Spleen (tissue), 11 donors: ENCODE results near the gene PAX5. TPM values are rescaled to one million over a fixed set of nuclear protein-coding genes. Genes with fewer than 3 reads are reported as not detected.

Source experiments
- DNase-seq: peaks from one replicate; pipeline ENCODE4 v3.0.0-alpha.2; 2020
- H3K27ac ChIP-seq, 8 donors: fragments of 200-600 bp; sonication (generic) in 7 of 8; 1 replicate in 4 of 8; 2 replicates in 4 of 8; pipeline versions ENCODE4 v1.5.0 to v1.8.0; 2016 to 2021; ENCODE audit warnings: inconsistent platforms in 4 of 8, mild to moderate bottlenecking in 4 of 8, moderate library complexity in 1 of 8
- H3K27me3 ChIP-seq, 7 donors: fragments of 200-600 bp; sonication (generic) in 6 of 7; replicated peaks in 1 of 7; 1 replicate in 4 of 7; 2 replicates in 3 of 7; pipeline versions ENCODE4 v1.5.0 to v1.8.0; 2016 to 2021; ENCODE audit warnings: inconsistent platforms in 3 of 7, mild to moderate bottlenecking in 1 of 7
- H3K36me3 ChIP-seq, 6 donors: fragments of 200-600 bp; sonication (generic) in 5 of 6; 1 replicate in 4 of 6; 2 replicates in 2 of 6; pipeline versions ENCODE4 v1.5.0 to v1.8.0; 2016 to 2021; ENCODE audit warnings: inconsistent platforms in 2 of 6
- H3K4me1 ChIP-seq, 6 donors: fragments of 200-600 bp; sonication (generic) in 5 of 6; 1 replicate in 3 of 6; 2 replicates in 3 of 6; pipeline versions ENCODE4 v1.5.0 to v1.8.0; 2016 to 2021; ENCODE audit warnings: inconsistent platforms in 3 of 6
- H3K4me3 ChIP-seq, 8 donors: fragments of 200-600 bp; sonication (generic) in 7 of 8; 1 replicate in 4 of 8; 2 replicates in 4 of 8; pipeline versions ENCODE4 v1.5.0 to v1.8.0; 2016 to 2021; ENCODE audit warnings: inconsistent platforms in 4 of 8, mild to moderate bottlenecking in 4 of 8, moderate library complexity in 2 of 8
- H3K9me3 ChIP-seq, 8 donors: fragments of 200-600 bp; sonication (generic) in 7 of 8; 1 replicate in 4 of 8; 2 replicates in 4 of 8; pipeline versions ENCODE4 v1.5.0 to v1.8.0; 2016 to 2021; ENCODE audit warnings: inconsistent platforms in 4 of 8
- POLR2A ChIP-seq, 3 donors: fragments of 450-650 bp; IDR thresholded peaks; one replicate each; pipeline ENCODE4 v1.5.1; 2017; ENCODE audit warnings: antibody characterized with exemption in 3 of 3, mild to moderate bottlenecking in 1 of 3
- POLR2AphosphoS5 ChIP-seq, 3 donors: sonication (generic); formaldehyde crosslinking; IDR thresholded peaks; one replicate each; pipeline ENCODE4 v1.5.1; 2017; ENCODE audit warnings: antibody characterized with exemption in 3 of 3
- WGBS, 5 donors: extraction: QIAGEN DNeasy Blood & Tissue Kit in 3 of 5; methylation state at CpG; one replicate each; pipeline versions ENCODE4 v1.1.5 to v1.1.7; 2013 to 2018; 5-methylcytosine and 5-hydroxymethylcytosine counted together
- intact Hi-C: fragments of 100-400 bp; cut with DNase I; formaldehyde crosslinking; loops from one replicate; pipeline ENCODE4 v1.15.0; 2023; ENCODE audit warnings: low total_unique reads
- polyA plus RNA-seq, 3 donors: library from polyadenylated mRNA; stranded (reverse); fragments of 200-250 nt; gene quantifications; one replicate each; pipeline ENCODE4 v1.2.1, GENCODE V29; 2013
- total RNA-seq, 7 donors: library from RNA; depleted of rRNA in 3 of 7; stranded (reverse); fragments of >200 nt in 3 of 7; fragmentation: NEBNext Ultra II Directional in 4 of 7; extraction: Animal tissue kit (Norgen Biotek cat#: 25700) in 4 of 7; gene quantifications; one replicate each; pipeline versions ENCODE4 v1.1.0 to v1.2.1, GENCODE V29; 2016 to 2021
- TF ChIP-seq, protein P1 (sequence below), 11 experiments: fragments of 200-600 bp in 7 of 11; fragments of 450-650 bp in 4 of 11; sonication (generic) in 4 of 11; IDR thresholded peaks in 8 of 11; conservative IDR thresholded peaks in 3 of 11; 1 replicate in 7 of 11; 2 replicates in 4 of 11; pipeline versions ENCODE4 v1.4.0 to v1.8.0; 2016 to 2021; ENCODE audit warnings: antibody characterized with exemption in 11 of 11, inconsistent platforms in 4 of 11, mild to moderate bottlenecking in 1 of 11
- donor health status: healthy with polysubstance abuse.
- donor health status: DM: no; HTN: no; CAD: no; lungs with moderate emphysema.
- donor health status: DM: no; HTN: no; CAD: no.
- donor health status: Bipolar disorder and iron deficiency.
- donor health status: healthy.
- donor health status: DM: no; HTN: no; CAD: no.
- donor health status: DM: yes; HTN: yes; CAD: no.

PAX5 gene
- total and polyA plus RNA-seq, 10 donors = 15.9 to 120 (median 53.0) TPM

- no peaks in the 10 kb centered on the region for H3K9me3 ChIP-seq
- no peaks in the 10 kb centered on the region for H3K36me3 ChIP-seq
- TF ChIP-seq POLR2A (IDR thresholded peaks at IDR 0.05) = no peak
- TF ChIP-seq, protein P1, sequence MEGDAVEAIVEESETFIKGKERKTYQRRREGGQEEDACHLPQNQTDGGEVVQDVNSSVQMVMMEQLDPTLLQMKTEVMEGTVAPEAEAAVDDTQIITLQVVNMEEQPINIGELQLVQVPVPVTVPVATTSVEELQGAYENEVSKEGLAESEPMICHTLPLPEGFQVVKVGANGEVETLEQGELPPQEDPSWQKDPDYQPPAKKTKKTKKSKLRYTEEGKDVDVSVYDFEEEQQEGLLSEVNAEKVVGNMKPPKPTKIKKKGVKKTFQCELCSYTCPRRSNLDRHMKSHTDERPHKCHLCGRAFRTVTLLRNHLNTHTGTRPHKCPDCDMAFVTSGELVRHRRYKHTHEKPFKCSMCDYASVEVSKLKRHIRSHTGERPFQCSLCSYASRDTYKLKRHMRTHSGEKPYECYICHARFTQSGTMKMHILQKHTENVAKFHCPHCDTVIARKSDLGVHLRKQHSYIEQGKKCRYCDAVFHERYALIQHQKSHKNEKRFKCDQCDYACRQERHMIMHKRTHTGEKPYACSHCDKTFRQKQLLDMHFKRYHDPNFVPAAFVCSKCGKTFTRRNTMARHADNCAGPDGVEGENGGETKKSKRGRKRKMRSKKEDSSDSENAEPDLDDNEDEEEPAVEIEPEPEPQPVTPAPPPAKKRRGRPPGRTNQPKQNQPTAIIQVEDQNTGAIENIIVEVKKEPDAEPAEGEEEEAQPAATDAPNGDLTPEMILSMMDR (IDR thresholded peaks at IDR 0.05 in 8 of 11, conservative IDR thresholded peaks at IDR 0.05 in 3 of 11) = no peak
- TF ChIP-seq POLR2AphosphoS5 (IDR thresholded peaks at IDR 0.05) = no peak
- intact Hi-C loops = no loop called here
- H3K27ac ChIP-seq = no peak overlapping the region
- H3K27me3 ChIP-seq = peaks cover 0 to 6% (median 0%) of the 10 kb centered on the region in 7 donors
- no peaks in the 10 kb centered on the region for H3K4me1 ChIP-seq
- WGBS, 5 donors = 82 to 89% (median 86%) methylated on average over 8 of the region's 8 CpGs
- no peak overlapping the region for H3K4me3 ChIP-seq
- no peak for DNase-seq
Observed at GRCh38 chr9:36825179-36825578, 208.9 kb downstream of the PAX5 start.

- Histone ChIP-seq H3K27ac (no peak overlapping the region), H3K4me1 (peaks cover 0 to 9% (median 0%) of the 10 kb centered on the region in 6 donors), H3K36me3 (no peaks in the 10 kb centered on the region), H3K27me3 (peaks cover 0 to 17% (median 0%) of the 10 kb centered on the region in 7 donors), H3K4me3 (no peak overlapping the region), H3K9me3 (no peaks in the 10 kb centered on the region)
- intact Hi-C loops = no loop called here
- 84 to 95% (median 87%) methylated on average over 5 of the region's 5 CpGs for WGBS, 5 donors
- TF ChIP-seq POLR2AphosphoS5 (IDR thresholded peaks at IDR 0.05) = no peak
- TF ChIP-seq, protein P1 (IDR thresholded peaks at IDR 0.05 in 8 of 11, conservative IDR thresholded peaks at IDR 0.05 in 3 of 11) = no peak
- TF ChIP-seq POLR2A (IDR thresholded peaks at IDR 0.05) = no peak
- DNase-seq = no peak
Observed at GRCh38 chr9:36823934-36824333, 210.1 kb downstream of the PAX5 start.

DNA sequence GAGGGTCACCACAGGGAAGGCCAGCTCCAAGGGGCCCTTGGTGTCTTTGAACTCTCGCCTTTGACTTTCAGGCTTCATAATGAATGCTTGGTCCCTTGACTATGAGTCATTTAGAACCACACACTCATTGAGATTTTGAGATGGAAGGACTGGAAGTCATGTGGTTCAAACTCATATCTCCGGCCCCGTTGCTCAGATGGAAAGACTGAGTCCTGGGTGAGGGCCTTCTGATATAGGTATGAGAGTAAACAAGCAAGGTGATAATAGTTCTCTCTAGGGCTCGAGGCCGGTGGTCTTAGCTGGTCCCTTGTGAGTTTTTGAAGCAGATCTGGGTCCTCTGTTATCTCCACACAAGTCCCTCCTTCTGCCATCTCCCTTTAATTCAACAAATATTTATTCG lies 210.6 kb downstream of the PAX5 start:
- no peak overlapping the region for H3K27ac ChIP-seq
- no peaks in the 10 kb centered on the region for H3K9me3 ChIP-seq
- intact Hi-C loops = no loop called here
- 72 to 91% (median 88%) methylated on average over 6 of the region's 6 CpGs for WGBS, 5 donors
- H3K4me1 ChIP-seq = peaks cover 0 to 14% (median 0%) of the 10 kb centered on the region in 6 donors
- H3K4me3 ChIP-seq = no peak overlapping the region
- no peak for TF ChIP-seq POLR2A (IDR thresholded peaks at IDR 0.05)
- TF ChIP-seq, protein P1 (IDR thresholded peaks at IDR 0.05 in 8 of 11, conservative IDR thresholded peaks at IDR 0.05 in 3 of 11) = no peak
- no peak for TF ChIP-seq POLR2AphosphoS5 (IDR thresholded peaks at IDR 0.05)
- H3K36me3 ChIP-seq = no peaks in the 10 kb centered on the region
- no peak for DNase-seq
- peaks cover 0 to 22% (median 0%) of the 10 kb centered on the region in 7 donors for H3K27me3 ChIP-seq

DNA sequence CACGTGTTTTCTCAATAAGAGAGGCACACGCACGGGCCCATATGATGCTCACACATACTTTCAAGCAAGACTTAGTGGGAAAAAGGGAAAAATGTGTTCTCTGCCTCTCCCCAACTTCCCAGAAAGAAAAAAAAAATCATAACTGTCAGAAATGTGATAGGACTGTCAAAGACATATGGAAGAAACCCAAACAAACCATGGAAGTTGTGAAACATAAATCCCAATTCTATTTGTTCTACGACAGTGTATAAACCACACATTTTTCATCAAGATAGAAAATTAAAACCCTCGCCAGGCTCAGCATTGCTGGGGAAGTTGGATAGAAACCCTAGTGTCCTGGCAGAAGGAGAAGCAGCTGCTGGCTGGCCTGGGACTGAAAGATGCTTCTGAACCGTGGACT lies 211.9 kb downstream of the PAX5 start:
- no peak for DNase-seq
- 74 to 87% (median 77%) methylated on average over 6 of the region's 6 CpGs for WGBS, 5 donors
- intact Hi-C loops = no loop called here
- H3K27ac ChIP-seq = no peak overlapping the region
- TF ChIP-seq, protein P1 (IDR thresholded peaks at IDR 0.05 in 8 of 11, conservative IDR thresholded peaks at IDR 0.05 in 3 of 11) = no peak
- no peak for TF ChIP-seq POLR2AphosphoS5 (IDR thresholded peaks at IDR 0.05)
- no peak for TF ChIP-seq POLR2A (IDR thresholded peaks at IDR 0.05)
- peaks cover 0 to 35% (median 4%) of the 10 kb centered on the region in 7 donors for H3K27me3 ChIP-seq
- no peaks in the 10 kb centered on the region for H3K9me3 ChIP-seq
- no peaks in the 10 kb centered on the region for H3K36me3 ChIP-seq
- H3K4me3 ChIP-seq = no peak overlapping the region
- H3K4me1 ChIP-seq = peaks cover 0 to 19% (median 0%) of the 10 kb centered on the region in 6 donors
